ENCODE data around the gene WDR82.

GRCh38 chr3:52236424-52236886, 42.0 kb downstream of the WDR82 start:
- no peak for TF ChIP-seq CTCF (IDR thresholded peaks at IDR 0.05)
- no peak for TF ChIP-seq POLR2A (IDR thresholded peaks at IDR 0.05)
- no peak for TF ChIP-seq POLR2AphosphoS5 (IDR thresholded peaks at IDR 0.05)
